Forelimb muscle (tissue), 1 donor: ENCODE data around the gene ULBP1. TPM values are rescaled to one million over a fixed set of nuclear protein-coding genes. Genes with fewer than 3 reads are reported as not detected.
"Not testable (repeated sequence)": the region's sequence is repeated elsewhere in the genome, so short reads cannot be mapped to it uniquely, and the experiment has no call there.

Experiments
- DNase-seq: peaks from one replicate; pipeline ENCODE4 v3.0.0-alpha.2; 2013; ENCODE audit warnings: low read depth
- polyA plus RNA-seq: library from polyadenylated mRNA; unstranded; fragments of 120-200 nt; gene quantifications from one replicate; pipeline ENCODE4 v1.2.1, GENCODE V29; 2013; ENCODE audit not compliant: insufficient read length

ULBP1 gene
- polyA plus RNA-seq, 1 donor: 0.28 TPM

GRCh38 chr6:149953390-149953789, 10.4 kb upstream of the ULBP1 start:
- DNase-seq: not testable (repeated sequence)

DNA sequence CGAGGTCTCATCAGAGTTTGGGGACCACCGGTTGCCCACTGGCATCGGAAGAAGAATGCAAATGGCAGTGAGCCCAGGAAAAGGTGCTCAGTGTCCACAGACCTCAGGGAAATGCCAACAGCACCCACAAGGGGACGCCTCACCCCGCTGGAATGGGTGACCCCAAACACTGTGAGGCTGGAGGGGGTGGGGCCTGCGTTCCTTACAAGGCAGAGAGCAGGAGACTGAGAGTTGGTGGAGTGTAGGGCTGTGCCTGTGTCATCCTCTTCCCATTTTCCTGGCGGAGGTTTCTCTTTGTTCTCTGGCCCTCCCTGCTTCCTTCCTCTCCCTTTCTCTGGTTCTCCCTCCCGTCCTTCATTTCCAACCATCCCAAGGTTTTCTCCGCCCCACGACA, 9.8 kb upstream of the ULBP1 start:
- DNase-seq: not testable (repeated sequence)

DNA sequence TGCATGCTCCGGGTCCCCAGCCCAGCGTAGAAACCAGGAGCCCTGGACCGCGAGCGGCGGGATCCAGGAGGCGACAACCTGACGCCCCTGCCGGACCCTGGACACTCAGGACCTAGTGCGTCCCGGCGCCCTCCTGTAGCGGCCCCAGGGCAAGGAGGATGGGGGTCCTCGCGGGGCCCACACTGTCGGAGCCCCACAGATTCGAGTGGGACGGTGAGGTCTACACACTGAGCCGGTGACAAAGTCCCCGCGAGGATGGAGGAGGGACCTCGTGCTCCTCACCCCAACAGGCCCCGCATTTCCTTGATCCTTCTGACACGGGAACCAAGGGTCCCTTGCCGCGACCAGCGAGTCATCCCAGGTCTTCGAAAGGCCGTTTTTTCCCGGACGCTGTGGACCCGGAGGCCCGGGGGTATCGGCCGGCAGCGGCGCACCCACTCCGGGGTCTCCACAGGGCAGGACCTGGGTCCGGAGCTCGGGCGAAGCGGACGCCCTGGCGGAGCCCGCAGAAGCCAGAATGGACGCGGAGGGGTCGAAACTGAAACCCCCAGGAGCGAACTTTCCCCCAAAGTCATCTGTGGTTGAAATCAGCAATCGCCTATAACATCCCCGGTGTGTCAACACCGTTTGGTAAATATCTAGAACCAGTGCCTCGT, 9.3 kb upstream of the ULBP1 start:
- not testable (repeated sequence) for DNase-seq

- not testable (repeated sequence) for DNase-seq
Measured at GRCh38 chr6:149954984-149955653, 8.6 kb upstream of the ULBP1 start.

DNA sequence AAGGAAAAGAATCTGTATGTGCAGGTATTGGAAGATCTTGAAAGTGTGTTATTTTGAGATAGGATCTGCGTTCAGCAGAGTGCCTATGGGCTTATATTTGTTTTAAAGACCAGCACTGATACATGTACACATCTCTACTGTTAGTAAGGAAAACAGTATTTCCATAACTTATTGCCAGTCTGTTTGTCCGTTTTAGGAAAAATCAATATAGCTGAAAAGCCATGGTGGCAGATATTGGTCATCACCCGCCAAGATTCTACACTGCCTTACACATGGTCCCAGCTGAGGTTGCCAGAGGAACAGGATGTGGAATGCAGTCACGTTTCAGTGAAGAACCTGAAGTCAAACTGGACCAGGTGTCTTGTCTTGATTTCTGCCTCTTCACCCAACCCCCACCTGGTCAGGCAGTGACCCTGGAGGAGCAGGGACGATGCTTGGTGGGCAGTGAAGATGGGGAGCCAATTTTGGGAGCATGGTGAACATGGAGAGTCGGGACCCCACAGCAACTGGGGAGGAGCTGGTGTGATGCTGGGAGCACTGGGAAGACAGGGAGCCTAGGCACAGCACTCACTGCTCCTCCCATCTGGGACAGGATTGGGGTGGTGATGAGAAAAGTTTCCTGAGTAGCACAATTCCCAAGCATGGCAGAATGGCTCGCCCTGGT, 8.0 kb upstream of the ULBP1 start:
- not testable (repeated sequence) for DNase-seq

- not testable (repeated sequence) for DNase-seq
Measured at GRCh38 chr6:149958124-149958523, 5.6 kb upstream of the ULBP1 start.

DNA sequence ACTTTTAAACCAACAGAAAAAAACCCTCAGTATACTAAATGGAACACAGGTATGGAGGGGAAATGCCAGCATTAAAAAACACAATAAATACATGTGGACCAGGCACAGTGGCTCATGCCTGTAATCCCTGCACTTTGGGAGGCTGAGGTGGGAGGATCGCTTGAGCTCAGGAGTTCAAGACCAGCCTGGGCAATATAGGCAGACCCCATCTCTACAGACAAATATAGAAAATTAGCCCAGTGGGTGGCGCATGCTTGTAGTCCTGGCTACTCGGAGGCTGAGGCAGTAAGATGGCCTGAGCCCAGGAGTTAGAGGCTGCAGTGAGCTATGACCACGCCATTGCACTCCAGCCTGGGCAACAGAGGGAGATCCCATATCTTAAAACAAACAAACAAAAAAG, 3.9 kb upstream of the ULBP1 start:
- not testable (repeated sequence) for DNase-seq

DNA sequence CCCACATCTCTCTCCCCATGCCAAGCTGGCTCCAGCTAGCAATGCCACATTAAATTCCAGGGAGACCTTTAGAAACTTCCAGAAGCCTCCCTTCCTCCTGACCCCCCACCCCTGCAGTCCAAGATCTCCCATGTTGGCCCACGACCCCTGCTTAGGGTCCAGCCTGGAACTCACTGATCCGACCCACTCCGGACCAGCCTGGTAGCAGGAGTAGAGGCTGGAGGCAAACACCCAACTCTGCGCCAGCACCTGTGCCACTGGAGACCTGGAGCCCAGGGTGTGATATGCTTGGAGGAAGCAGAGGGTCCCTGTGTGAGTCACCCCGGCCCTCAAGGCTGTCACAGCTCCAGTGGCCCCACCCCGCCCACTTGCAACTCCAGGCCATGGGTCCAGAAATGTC, 3.3 kb upstream of the ULBP1 start:
- no peak for DNase-seq

- DNase-seq: no peak
Measured at GRCh38 chr6:149961728-149962425, 1.9 kb upstream of the ULBP1 start.

GRCh38 chr6:149962461-149963211, 1.1 kb upstream of the ULBP1 start:
- DNase-seq: no peak

GRCh38 chr6:149963212-149963461, 606 bp upstream of the ULBP1 start:
- no peak for DNase-seq

GRCh38 chr6:149964308-149965193, 808 bp downstream of the ULBP1 start:
- no peak for DNase-seq

DNA sequence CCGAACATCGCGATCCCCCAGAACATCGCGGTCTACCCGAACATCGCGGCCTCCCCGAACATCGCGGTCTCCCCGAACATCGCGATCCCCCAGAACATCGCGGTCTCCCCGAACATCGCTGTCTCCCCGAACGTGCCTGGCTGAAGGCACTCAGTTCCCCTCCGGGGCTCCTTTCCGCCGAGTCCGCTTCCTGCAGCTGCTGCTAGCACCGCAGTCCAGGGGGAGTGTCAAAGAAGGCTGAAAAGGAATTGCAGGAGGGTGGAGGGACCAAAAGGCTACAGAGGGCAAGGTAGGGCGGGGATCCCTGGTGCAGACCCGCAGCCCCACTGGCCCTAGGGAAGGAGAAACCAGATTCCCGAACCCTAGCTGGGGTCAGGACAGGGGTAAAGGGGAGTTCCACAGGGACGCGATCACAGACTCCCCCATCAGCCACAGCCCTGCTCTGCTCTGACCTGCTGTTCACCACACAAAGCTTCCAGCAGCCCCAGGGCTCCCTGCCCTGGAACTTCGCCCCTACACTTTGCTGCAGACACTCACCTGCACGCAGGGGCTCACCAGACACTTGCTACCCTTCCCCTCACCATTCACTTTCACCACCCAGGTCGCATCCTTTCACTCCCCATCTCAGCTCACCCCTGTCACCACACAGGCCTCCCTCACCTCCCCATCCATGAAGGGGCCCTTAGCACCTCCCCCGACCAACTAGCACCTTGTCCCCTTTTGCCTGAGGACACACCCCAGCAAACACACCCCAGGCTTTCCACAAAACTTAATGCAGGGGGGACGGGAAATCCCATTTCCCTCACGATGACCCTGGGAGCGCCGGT, 1.7 kb downstream of the ULBP1 start:
- DNase-seq: no peak

- DNase-seq: not testable (repeated sequence)
Measured at GRCh38 chr6:149966319-149966718, 2.6 kb downstream of the ULBP1 start.

- DNase-seq: no peak
Measured at GRCh38 chr6:149967591-149967990, 3.8 kb downstream of the ULBP1 start.

- not testable (repeated sequence) for DNase-seq
Measured at GRCh38 chr6:149967999-149968398, 4.3 kb downstream of the ULBP1 start.

DNA sequence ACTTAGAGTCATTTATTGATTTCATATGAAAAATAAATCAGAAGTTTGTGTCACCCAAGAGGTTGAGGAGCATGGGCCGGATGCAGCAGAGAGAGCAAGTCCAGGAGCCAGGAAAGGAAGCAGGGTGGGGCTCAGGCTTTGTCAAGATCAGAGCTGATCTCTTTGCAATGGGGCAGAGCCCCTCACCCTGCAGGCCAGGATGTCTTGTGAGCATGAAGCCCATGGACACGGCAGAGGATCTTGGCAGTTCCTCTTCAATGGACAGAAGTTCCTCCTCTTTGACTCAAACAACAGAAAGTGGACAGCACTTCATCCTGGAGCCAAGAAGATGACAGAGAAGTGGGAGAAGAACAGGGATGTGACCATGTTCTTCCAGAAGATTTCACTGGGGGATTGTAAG, 5.2 kb downstream of the ULBP1 start:
- DNase-seq: not testable (repeated sequence)

GRCh38 chr6:149969635-149970034, 5.9 kb downstream of the ULBP1 start:
- DNase-seq: no peak

DNA sequence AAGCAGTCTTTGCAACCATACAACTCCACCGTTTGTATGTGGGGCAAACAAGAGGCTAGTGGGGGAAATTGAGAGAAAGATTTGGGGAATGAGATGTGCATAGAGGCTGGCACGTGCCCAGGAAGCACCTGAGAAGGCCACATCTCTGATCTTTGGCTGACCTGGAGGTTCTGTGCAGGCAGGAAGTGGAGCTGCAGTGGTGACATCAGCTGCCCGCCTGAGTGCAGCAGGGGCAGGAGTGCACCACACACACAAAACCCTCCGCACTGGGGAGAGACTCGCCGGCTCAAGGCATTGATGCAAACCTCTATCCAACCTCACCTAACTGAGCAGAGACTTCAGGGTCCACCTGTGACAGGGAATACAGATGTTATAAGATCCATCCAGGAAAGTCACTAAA, 10.7 kb downstream of the ULBP1 start:
- DNase-seq: not testable (repeated sequence)

- DNase-seq: no peak
Measured at GRCh38 chr6:149974825-149975224, 11.1 kb downstream of the ULBP1 start.
